Urinary bladder (tissue), 4 donors: ENCODE results near the gene KRT36. TPM values are rescaled to one million over a fixed set of nuclear protein-coding genes. Genes with fewer than 3 reads are reported as not detected.

Experiments
- DNase-seq: peaks from one replicate; pipeline ENCODE4 v3.0.0-alpha.2; 2015; ENCODE audit errors: extremely low spot score
- H3K27ac ChIP-seq: one replicate; pipeline ENCODE4 v1.5.1; 2013; ENCODE audit warnings: low read depth, mild to moderate bottlenecking, moderate library complexity
- H3K36me3 ChIP-seq: one replicate; pipeline ENCODE4 v1.6.1; 2013; ENCODE audit warnings: mild to moderate bottlenecking, moderate library complexity; ENCODE audit not compliant: insufficient read depth
- H3K4me1 ChIP-seq: one replicate; pipeline ENCODE4 v1.6.1; 2013; ENCODE audit warnings: mild to moderate bottlenecking, moderate library complexity; ENCODE audit not compliant: insufficient read depth
- H3K4me3 ChIP-seq: one replicate; pipeline ENCODE4 v1.5.1; 2013; ENCODE audit warnings: low read depth, low read length
- WGBS: extraction: QIAGEN DNeasy Blood & Tissue Kit; methylation state at CpG from one replicate; pipeline ENCODE4 v1.1.7; 2013; 5-methylcytosine and 5-hydroxymethylcytosine counted together
- polyA plus RNA-seq: library from polyadenylated mRNA; stranded (reverse); fragments of 200-250 nt; gene quantifications from one replicate; pipeline ENCODE4 v1.2.3, GENCODE V29; 2013
- total RNA-seq: library from RNA; depleted of rRNA; stranded (reverse); fragments of >200 nt; gene quantifications from one replicate; pipeline ENCODE4 v1.2.3, GENCODE V29; 2014
- donor health status: healthy with polysubstance abuse.
- donor health status: healthy.

The KRT36 gene
- total and polyA plus RNA-seq, 2 donors: not detected

DNA sequence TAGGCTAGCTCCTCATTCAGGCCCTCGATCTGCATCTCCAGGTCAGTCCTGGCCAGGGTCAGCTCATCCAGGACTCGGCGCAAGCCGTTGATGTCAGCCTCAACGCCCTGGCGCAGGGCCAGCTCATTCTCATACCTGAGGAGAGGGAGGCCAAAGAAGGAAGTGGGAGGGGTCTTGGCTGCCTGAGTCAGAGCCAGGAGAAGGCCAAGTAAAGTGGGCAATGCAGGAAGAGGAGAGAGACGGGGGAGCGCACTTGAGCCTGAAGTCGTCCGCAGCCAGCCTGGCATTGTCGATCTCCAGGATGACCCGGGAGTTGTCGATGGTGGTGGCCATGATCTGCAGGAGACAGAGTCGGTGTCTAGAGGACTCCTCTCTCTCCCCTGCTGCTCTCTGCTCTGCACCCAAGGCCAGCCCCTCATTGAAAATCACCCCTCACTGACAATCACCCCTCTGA is 27.1 kb upstream of the KRT36 start:
- Histone ChIP-seq H3K4me3 (no peak overlapping the region), H3K27ac (no peak overlapping the region), H3K4me1 (no peaks in the 10 kb centered on the region), H3K36me3 (no peaks in the 10 kb centered on the region)
- DNase-seq: no peak
- 81% methylated on average over 14 of the region's 14 CpGs for WGBS

DNA sequence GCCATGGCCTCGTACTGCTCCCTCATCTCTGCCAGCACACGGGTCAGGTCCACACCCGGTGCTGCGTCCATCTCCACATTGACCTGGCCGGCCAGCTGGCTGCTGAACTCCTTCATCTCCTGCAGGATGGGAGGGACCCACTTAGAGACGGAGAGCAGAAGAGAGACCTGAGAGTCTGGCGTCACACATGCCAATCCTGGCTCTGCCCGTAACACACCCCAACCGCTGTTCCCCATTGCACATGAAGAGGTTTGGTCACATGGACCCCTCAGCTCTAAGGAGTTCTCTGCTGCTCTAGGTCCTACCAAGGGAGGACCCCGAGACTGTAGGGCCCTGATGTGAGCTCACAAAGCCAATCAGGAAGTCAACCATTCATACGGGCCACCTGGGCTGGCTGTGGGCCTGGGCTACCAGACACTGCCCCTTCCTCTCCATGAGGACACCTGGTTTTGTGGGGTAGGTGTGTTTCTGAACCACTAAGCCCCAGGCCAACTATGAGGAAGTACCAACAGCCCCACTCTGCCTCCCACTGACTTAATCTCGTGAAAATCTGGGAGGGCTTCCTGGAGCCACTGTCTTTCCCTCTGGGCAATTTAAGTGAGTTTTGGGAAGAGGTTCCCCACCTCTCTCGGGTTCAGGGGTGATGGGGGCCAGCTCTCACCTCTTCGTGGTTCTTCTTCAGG is 26.6 kb upstream of the KRT36 start:
- no peak for DNase-seq
- Histone ChIP-seq H3K27ac (no peak overlapping the region), H3K4me1 (no peaks in the 10 kb centered on the region), H3K36me3 (no peaks in the 10 kb centered on the region), H3K4me3 (no peak overlapping the region)
- 92% methylated on average over 14 of the region's 14 CpGs for WGBS

- Histone ChIP-seq H3K4me1 (no peaks in the 10 kb centered on the region), H3K4me3 (no peak overlapping the region), H3K36me3 (no peaks in the 10 kb centered on the region), H3K27ac (no peak overlapping the region)
- 64% methylated on average over 5 of the region's 5 CpGs for WGBS
- DNase-seq: no peak
Observed at GRCh38 chr17:41513168-41513547, 23.4 kb upstream of the KRT36 start.

GRCh38 chr17:41512546-41513167 is 22.9 kb upstream of the KRT36 start:
- H3K4me3 ChIP-seq: no peak overlapping the region
- DNase-seq: no peak
- H3K27ac ChIP-seq: no peak overlapping the region
- WGBS: 65% methylated on average over 7 of the region's 7 CpGs
- no peaks in the 10 kb centered on the region for H3K4me1 ChIP-seq
- H3K36me3 ChIP-seq: no peaks in the 10 kb centered on the region

DNA sequence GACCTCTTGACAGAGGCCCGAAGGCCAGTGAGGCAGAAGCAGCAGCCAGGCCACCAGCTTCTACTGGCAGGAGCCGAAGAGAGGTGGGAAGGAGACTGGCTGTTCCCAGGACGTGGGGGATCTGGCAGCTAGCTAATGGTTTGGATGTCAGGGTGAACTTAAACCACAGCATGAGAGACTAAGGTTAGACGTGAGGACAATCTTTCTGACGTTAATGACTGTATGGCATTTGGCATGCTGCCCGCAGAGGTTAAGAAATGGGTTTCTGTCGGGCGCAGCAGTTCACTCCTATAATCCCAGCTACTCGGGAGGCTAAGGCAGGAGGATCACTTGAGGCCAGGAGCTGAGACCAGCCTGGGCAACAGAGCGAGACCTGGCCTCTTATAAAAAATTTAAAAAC is 22.0 kb upstream of the KRT36 start:
- H3K4me3 ChIP-seq: no peak overlapping the region
- H3K36me3 ChIP-seq: no peaks in the 10 kb centered on the region
- no peak overlapping the region for H3K27ac ChIP-seq
- 78% methylated on average over 10 of the region's 10 CpGs for WGBS
- no peak for DNase-seq
- H3K4me1 ChIP-seq: no peaks in the 10 kb centered on the region

GRCh38 chr17:41511116-41511515 is 21.4 kb upstream of the KRT36 start:
- DNase-seq: no peak
- Histone ChIP-seq H3K36me3 (no peaks in the 10 kb centered on the region), H3K4me3 (no peak overlapping the region), H3K4me1 (no peaks in the 10 kb centered on the region), H3K27ac (no peak overlapping the region)
- 56% methylated on average over 4 of the region's 4 CpGs for WGBS

- Histone ChIP-seq H3K27ac (no peak overlapping the region), H3K36me3 (no peaks in the 10 kb centered on the region), H3K4me3 (no peak overlapping the region), H3K4me1 (no peaks in the 10 kb centered on the region)
- no peak for DNase-seq
- 74% methylated on average over 7 of the region's 7 CpGs for WGBS
Observed at GRCh38 chr17:41510251-41511065, 20.7 kb upstream of the KRT36 start.

DNA sequence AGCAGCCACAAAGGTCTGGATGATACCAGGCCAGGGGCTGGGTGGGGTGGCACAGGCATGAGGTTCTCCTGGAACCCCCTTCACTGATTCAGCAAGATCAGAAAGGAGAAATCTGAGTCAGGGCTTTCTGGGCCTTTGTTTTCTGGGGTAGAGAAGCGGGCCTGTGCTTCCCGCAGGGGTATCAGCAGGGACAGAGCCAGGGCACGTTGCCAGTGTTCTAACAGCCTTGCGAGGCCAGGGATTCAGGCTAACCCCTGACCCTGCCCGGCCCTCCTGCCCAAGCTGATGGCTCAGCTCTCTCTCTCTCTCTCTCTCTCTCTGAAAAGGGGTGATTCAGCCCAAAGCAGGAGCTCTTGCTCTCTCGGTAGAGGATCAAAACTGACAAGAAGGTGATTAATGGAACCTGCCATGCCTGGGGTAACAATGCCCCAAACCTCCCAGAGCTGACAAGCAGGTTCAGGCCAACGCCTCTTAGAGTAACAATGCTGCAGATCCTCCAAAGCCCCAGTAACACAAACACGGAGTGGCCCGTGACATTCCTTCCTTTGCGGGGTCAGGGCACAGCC is 17.7 kb upstream of the KRT36 start:
- DNase-seq: no peak
- H3K36me3 ChIP-seq: no peaks in the 10 kb centered on the region
- H3K27ac ChIP-seq: no peak overlapping the region
- no peaks in the 10 kb centered on the region for H3K4me1 ChIP-seq
- 50% methylated on average over 10 of the region's 10 CpGs for WGBS
- H3K4me3 ChIP-seq: no peak overlapping the region

DNA sequence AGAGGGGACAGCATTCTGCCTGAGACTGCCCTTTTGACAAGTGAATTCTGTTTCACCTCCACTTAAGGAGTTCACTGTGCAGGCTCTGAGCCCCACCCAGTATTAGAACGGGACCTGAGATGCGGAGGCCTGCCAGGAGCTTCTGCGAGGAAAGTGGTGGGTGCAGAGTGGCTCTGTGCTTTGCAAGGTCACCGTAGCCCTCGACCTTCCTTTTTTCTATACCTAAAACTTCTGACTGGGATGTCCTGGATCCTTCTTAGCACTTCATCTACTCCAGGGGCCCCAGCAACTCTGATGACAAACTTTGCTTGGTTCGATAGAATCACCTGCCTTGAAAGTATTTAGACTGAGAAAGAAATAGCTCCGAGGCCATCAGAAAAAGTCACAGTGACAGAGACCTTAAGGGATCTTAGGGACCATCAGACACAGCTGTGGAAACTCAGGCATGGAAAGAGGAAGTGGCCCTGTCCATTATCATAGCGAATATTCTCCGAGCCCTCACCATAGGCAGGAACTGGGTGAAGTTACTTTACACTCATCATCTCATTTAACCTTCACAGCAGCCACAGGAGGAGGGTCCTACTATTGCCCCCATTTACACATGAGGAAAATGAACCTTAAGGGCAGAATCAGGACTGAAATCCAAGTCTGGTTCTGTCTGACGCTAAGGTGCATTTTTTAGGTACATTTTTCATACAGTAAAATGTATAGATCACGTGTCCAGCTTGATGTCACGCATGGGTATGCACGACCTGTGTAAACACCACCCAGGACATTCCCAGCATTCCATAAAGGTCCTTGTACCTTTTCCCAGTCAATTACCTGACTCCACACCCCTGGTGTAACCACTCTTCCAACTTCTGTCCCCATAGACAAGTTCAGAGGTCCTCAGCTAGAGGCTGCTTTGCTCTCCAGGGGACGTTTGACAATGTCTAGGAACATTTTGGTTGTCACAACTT is 16.4 kb upstream of the KRT36 start:
- H3K27ac ChIP-seq: no peak overlapping the region
- WGBS: 75% methylated on average over 14 of the region's 14 CpGs
- no peaks in the 10 kb centered on the region for H3K36me3 ChIP-seq
- no peak overlapping the region for H3K4me3 ChIP-seq
- no peaks in the 10 kb centered on the region for H3K4me1 ChIP-seq
- DNase-seq: no peak

GRCh38 chr17:41505007-41505808 is 15.5 kb upstream of the KRT36 start, which contains the start of gene KRT13:
TSS of gene KRT13 (minus strand) at chr17:41505612. CDS start at chr17:41505550, 62 bp downstream.
- DNase-seq: no peak
- H3K27ac ChIP-seq: peak within 1 kb of the TSS; percentile 59
- H3K4me1 ChIP-seq: no peaks in the 10 kb centered on the region
- no peaks in the 10 kb centered on the region for H3K36me3 ChIP-seq
- WGBS: 88% methylated on average over 17 of the region's 17 CpGs
- H3K4me3 ChIP-seq: peak within 1 kb of the TSS; percentile 11

- 23% methylated on average over 8 of the region's 8 CpGs for WGBS
- peak overlapping the region; percentile 25 for H3K27ac ChIP-seq
- no peaks in the 10 kb centered on the region for H3K36me3 ChIP-seq
- DNase-seq: no peak
- no peaks in the 10 kb centered on the region for H3K4me1 ChIP-seq
- peak overlapping the region; percentile 16 for H3K4me3 ChIP-seq
Observed at GRCh38 chr17:41504246-41504977, 14.7 kb upstream of the KRT36 start.

- WGBS: 60% methylated on average over 9 of the region's 9 CpGs
- DNase-seq: no peak
- Histone ChIP-seq H3K4me1 (no peaks in the 10 kb centered on the region), H3K36me3 (no peaks in the 10 kb centered on the region), H3K4me3 (no peak overlapping the region), H3K27ac (no peak overlapping the region)
Observed at GRCh38 chr17:41503202-41503601, 13.5 kb upstream of the KRT36 start.
